Measurements from ENCODE around the gene ALG14.

DNA sequence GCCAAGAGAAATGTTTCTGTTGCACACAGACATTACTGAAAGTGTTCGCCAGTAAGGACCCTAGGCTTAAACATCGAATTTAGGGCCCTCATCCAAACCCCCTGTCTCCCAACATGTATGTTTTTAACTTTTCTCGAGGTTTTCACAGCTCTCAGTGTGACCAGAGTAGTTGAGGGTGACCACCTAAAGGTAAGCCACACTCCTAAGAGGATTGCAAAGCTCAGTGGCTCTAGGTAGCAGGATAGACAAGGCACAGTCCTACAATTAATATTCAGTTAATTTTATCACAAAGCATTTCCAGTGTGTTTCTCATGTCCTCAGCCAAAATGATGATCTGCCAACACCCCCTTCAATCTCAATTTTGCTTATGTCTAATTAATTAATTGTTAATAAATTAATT lies 695 bp upstream of the ALG14 start:
- no peak for TF ChIP-seq POLR2A (IDR thresholded peaks at IDR 0.05)
- TF ChIP-seq, protein P1, sequence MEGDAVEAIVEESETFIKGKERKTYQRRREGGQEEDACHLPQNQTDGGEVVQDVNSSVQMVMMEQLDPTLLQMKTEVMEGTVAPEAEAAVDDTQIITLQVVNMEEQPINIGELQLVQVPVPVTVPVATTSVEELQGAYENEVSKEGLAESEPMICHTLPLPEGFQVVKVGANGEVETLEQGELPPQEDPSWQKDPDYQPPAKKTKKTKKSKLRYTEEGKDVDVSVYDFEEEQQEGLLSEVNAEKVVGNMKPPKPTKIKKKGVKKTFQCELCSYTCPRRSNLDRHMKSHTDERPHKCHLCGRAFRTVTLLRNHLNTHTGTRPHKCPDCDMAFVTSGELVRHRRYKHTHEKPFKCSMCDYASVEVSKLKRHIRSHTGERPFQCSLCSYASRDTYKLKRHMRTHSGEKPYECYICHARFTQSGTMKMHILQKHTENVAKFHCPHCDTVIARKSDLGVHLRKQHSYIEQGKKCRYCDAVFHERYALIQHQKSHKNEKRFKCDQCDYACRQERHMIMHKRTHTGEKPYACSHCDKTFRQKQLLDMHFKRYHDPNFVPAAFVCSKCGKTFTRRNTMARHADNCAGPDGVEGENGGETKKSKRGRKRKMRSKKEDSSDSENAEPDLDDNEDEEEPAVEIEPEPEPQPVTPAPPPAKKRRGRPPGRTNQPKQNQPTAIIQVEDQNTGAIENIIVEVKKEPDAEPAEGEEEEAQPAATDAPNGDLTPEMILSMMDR (IDR thresholded peaks at IDR 0.05), result no peak

Data from thyroid gland (tissue), 4 donors.